Right cardiac atrium (tissue), 5 donors: ENCODE measurements around the gene BMERB1. TPM values are rescaled to one million over a fixed set of nuclear protein-coding genes. Genes with fewer than 3 reads are reported as not detected.
A peak's percentile ranks its signal among the peaks of the same experiment; 100 is the strongest.

ENCODE experiments used
- ATAC-seq, 2 donors: fragments of 200-7000 bp; cut with Tn5 transposase; one replicate each; pipeline versions ENCODE4 v1.8.0 to v1.9.1; 2020; ENCODE audit warnings: moderate library complexity in 2 of 2, mild to moderate bottlenecking in 1 of 2
- DNase-seq, 3 donors: peaks; one replicate each; pipeline ENCODE4 v3.0.0-alpha.2; 2020
- H3K27ac ChIP-seq: one replicate; pipeline ENCODE4 v1.5.1; 2013; ENCODE audit warnings: mild to moderate bottlenecking, low read length, control low read depth, moderate library complexity
- H3K27me3 ChIP-seq: one replicate; pipeline ENCODE4 v1.6.1; 2013; ENCODE audit not compliant: control insufficient read depth, insufficient read depth
- H3K4me1 ChIP-seq: one replicate; pipeline ENCODE4 v1.6.1; 2013; ENCODE audit warnings: low read length; ENCODE audit not compliant: control insufficient read depth, insufficient read depth
- H3K4me3 ChIP-seq: one replicate; pipeline ENCODE4 v1.5.1; 2013; ENCODE audit warnings: low read length, control low read depth
- H3K9me3 ChIP-seq: one replicate; pipeline ENCODE4 v1.6.1; 2013; ENCODE audit warnings: low read length; ENCODE audit not compliant: control insufficient read depth
- WGBS: extraction: QIAGEN DNeasy Blood & Tissue Kit; methylation state at CpG from one replicate; pipeline ENCODE4 v1.1.7; 2013; 5-methylcytosine and 5-hydroxymethylcytosine counted together
- intact Hi-C, 4 donors: fragments of 100-400 bp; cut with DNase I; formaldehyde crosslinking; loops; one replicate each; pipeline versions ENCODE4 v1.11.0 to v1.14.0; 2022 to 2023
- polyA plus RNA-seq: library from polyadenylated mRNA; stranded (reverse); fragments of 200-250 nt; gene quantifications from one replicate; pipeline ENCODE4 v1.2.3, GENCODE V29; 2013
- total RNA-seq, 4 donors: library from RNA; stranded (reverse); fragmentation: NEBNext Ultra II Directional; extraction: Animal tissue kit (Norgen Biotek cat#: 25700); gene quantifications; one replicate each; pipeline ENCODE4 v1.2.1, GENCODE V29; 2021
- donor health status: healthy with polysubstance abuse.
- donor health status: DM: no; HTN: yes; CAD: no.
- donor health status: DM: no; HTN: no; CAD: no.
- donor health status: DM: no; HTN: yes; CAD: no; lungs with severe emphysema.
- donor health status: DM: yes; HTN: yes; CAD: no.

Gene BMERB1
- total and polyA plus RNA-seq, 5 donors, result 36.9 to 74.7 (median 59.0) TPM

- Histone ChIP-seq H3K4me3 (no peak overlapping the region), H3K27ac (no peak overlapping the region), H3K4me1 (peaks cover 2% of the 10 kb centered on the region), H3K9me3 (no peaks in the 10 kb centered on the region), H3K27me3 (no peaks in the 10 kb centered on the region)
- ATAC-seq, result no peak
- intact Hi-C loops, result no loop called here
- WGBS, result 97% methylated on average over 4 of the region's 4 CpGs
- DNase-seq, result no peak
These were observed 183.5 kb downstream of the BMERB1 start for GRCh38 chr16:15617901-15618300.

GRCh38 chr16:15618392-15618791 is 184.0 kb downstream of the BMERB1 start:
- 67% methylated on average over 4 of the region's 4 CpGs for WGBS
- no peaks in the 10 kb centered on the region for H3K9me3 ChIP-seq
- intact Hi-C loops, result no loop called here
- H3K27me3 ChIP-seq, result no peaks in the 10 kb centered on the region
- H3K4me1 ChIP-seq, result peaks cover 2% of the 10 kb centered on the region
- peak in 1 of 2 donors; percentile 67 for ATAC-seq
- no peak overlapping the region for H3K27ac ChIP-seq
- no peak for DNase-seq
- H3K4me3 ChIP-seq, result no peak overlapping the region

GRCh38 chr16:15620611-15621195 is 186.3 kb downstream of the BMERB1 start:
- no peaks in the 10 kb centered on the region for H3K9me3 ChIP-seq
- no peaks in the 10 kb centered on the region for H3K27me3 ChIP-seq
- no peak overlapping the region for H3K27ac ChIP-seq
- WGBS, result 65% methylated on average over 6 of the region's 6 CpGs
- no peak overlapping the region for H3K4me3 ChIP-seq
- DNase-seq, result no peak
- intact Hi-C loops, result no loop called here
- peaks cover 2% of the 10 kb centered on the region for H3K4me1 ChIP-seq
- no peak for ATAC-seq

GRCh38 chr16:15621456-15621855 is 187.1 kb downstream of the BMERB1 start:
- DNase-seq (no peak), ATAC-seq (peak in 1 of 2 donors; percentile 31)
- intact Hi-C loops, result no loop called here
- H3K4me1 ChIP-seq, result peaks cover 2% of the 10 kb centered on the region
- H3K27ac ChIP-seq, result peak overlapping the region; percentile 72
- no peak overlapping the region for H3K4me3 ChIP-seq
- WGBS, result 38% methylated on average over 4 of the region's 4 CpGs
- no peaks in the 10 kb centered on the region for H3K9me3 ChIP-seq
- no peaks in the 10 kb centered on the region for H3K27me3 ChIP-seq

- Histone ChIP-seq H3K27me3 (no peaks in the 10 kb centered on the region), H3K9me3 (no peaks in the 10 kb centered on the region), H3K27ac (peak overlapping the region; percentile 72), H3K4me3 (no peak overlapping the region), H3K4me1 (peaks cover 2% of the 10 kb centered on the region)
- WGBS, result 79% methylated on average over 8 of the region's 8 CpGs
- intact Hi-C loops, result no loop called here
- ATAC-seq (peak; percentile 52 to 53), DNase-seq (no peak)
These were observed 187.5 kb downstream of the BMERB1 start for GRCh38 chr16:15621889-15622288.

- no peak for DNase-seq
- no peak overlapping the region for H3K27ac ChIP-seq
- H3K4me3 ChIP-seq, result no peak overlapping the region
- intact Hi-C loops, result loop anchor here in 1 of 4 donors (5.0 kb wide), 1 partner anchor 70 kb away; no protein-coding TSS in a partner anchor
- H3K27me3 ChIP-seq, result no peaks in the 10 kb centered on the region
- H3K4me1 ChIP-seq, result no peaks in the 10 kb centered on the region
- 98% methylated on average over 2 of the region's 2 CpGs for WGBS
- ATAC-seq, result no peak
- no peaks in the 10 kb centered on the region for H3K9me3 ChIP-seq
These were observed 197.5 kb downstream of the BMERB1 start for GRCh38 chr16:15631730-15632409.

- no peaks in the 10 kb centered on the region for H3K9me3 ChIP-seq
- no peaks in the 10 kb centered on the region for H3K27me3 ChIP-seq
- DNase-seq (no peak), ATAC-seq (no peak)
- no peak overlapping the region for H3K4me3 ChIP-seq
- no peaks in the 10 kb centered on the region for H3K4me1 ChIP-seq
- intact Hi-C loops, result no loop called here
- WGBS, result 93% methylated on average over 9 of the region's 9 CpGs
- no peak overlapping the region for H3K27ac ChIP-seq
These were observed 201.5 kb downstream of the BMERB1 start for GRCh38 chr16:15635926-15636325.

GRCh38 chr16:15636392-15636873 is 202.0 kb downstream of the BMERB1 start:
- H3K27me3 ChIP-seq, result no peaks in the 10 kb centered on the region
- intact Hi-C loops, result no loop called here
- no peak for DNase-seq
- H3K4me1 ChIP-seq, result no peaks in the 10 kb centered on the region
- H3K27ac ChIP-seq, result no peak overlapping the region
- H3K9me3 ChIP-seq, result no peaks in the 10 kb centered on the region
- H3K4me3 ChIP-seq, result no peak overlapping the region
- ATAC-seq, result no peak

Other genes starting within 250 kb of the BMERB1 start
- gene NPIPA5, start 56.3 kb upstream of the BMERB1 start, total RNA-seq, result 10 to 100 TPM in 1 of 4 donors, 1 to 10 TPM in 3; 5.0 to 18.5 (median 6.7) TPM
- gene NPIPA5, start 56.3 kb upstream of the BMERB1 start, polyA plus RNA-seq, result 16.5 TPM
- 10 to 100 TPM in 1 of 4 donors, 1 to 10 TPM in 3; 7.2 to 10.3 (median 9.0) TPM for gene MPV17L, start 38.8 kb upstream of the BMERB1 start, total RNA-seq
- 7.3 TPM for gene MPV17L, start 38.8 kb upstream of the BMERB1 start, polyA plus RNA-seq
- gene MARF1, start 208.6 kb downstream of the BMERB1 start, total RNA-seq, result 10 to 100 TPM; 47.0 to 57.3 (median 52.3) TPM
- 15.8 TPM for gene MARF1, start 208.6 kb downstream of the BMERB1 start, polyA plus RNA-seq
- 10 to 100 TPM; 14.9 to 23.9 (median 17.8) TPM for gene NDE1, start 215.7 kb downstream of the BMERB1 start, total RNA-seq
- 8.6 TPM for gene NDE1, start 215.7 kb downstream of the BMERB1 start, polyA plus RNA-seq